Retina (tissue), 1 donor: ENCODE results near the gene ZMIZ1.

Source experiments
- DNase-seq: peaks from one replicate; pipeline ENCODE4 v3.0.0-alpha.2; 2016

Gene ZMIZ1

GRCh38 chr10:79300711-79301110 is 231.9 kb downstream of the ZMIZ1 start:
- DNase-seq = no peak

DNA sequence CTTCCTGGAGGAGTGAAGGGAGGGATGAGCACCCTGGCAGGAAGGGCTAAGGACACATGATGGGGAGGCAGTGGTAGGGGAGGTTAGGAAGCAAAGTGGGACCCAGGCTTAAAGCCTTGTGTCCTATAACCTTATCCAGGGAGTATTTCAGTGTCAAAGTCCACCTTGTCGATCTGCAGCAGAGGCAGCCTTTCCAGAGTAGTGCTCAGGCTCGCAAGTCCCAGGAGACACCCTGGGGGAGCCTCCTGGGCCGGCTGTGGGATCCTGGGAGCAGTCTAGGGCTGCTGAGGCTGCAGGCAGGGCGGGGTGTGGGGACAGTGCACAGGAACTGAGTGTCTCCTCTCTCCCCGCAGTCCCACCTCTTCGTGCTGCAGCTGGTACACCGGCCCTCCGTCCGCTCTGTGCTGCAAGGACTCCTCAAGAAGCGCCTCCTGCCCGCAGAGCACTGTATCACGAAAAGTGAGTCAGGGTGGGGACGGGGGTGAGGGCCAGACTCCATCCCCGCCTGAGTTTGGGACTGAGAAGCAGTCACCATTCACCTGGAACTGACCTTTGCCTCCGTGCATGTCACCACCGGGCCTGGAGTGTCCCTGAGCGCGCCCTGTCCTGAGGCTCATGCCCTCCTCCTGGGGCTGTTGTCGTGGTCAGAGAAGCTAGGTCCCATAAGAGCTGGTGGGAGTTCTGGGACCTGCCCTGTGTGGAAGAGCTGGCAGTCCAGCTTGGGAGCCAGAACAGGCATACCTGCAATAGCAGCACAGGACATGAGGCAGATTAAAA is 233.2 kb downstream of the ZMIZ1 start:
- no peak for DNase-seq

- no peak for DNase-seq
These were observed 235.1 kb downstream of the ZMIZ1 start for GRCh38 chr10:79303631-79304478.

DNA sequence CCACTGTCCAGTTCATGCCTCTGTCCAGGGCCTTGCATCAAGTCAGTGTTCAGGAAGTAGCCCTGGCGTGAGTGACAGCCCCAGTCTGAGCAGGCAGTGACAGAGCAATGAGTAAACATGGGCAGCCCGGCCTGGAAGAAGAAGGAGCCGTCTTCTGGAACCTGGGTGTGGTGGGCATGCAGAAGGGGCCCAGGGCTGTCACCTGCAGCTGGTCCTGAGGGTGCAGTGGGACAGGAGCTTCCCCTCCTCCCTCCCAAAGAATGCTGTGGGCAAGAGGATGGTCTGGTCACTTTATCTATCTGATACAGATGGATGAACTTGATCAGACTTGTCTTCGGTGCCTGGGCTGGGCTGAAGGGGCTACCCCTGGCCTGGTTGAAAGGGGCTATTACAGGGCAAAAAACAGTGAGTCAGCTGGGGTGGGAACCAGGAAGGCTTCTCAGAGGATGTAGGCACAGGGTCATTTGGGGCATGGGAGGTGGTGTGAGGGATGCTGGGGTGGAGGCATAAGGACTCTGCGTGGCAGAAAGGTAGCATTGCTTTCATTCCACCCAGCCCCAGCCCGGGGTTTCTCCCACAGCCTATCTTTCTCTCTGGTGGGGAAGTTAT is 235.8 kb downstream of the ZMIZ1 start:
- no peak for DNase-seq

GRCh38 chr10:79305515-79305914 is 236.7 kb downstream of the ZMIZ1 start:
- DNase-seq = no peak

DNA sequence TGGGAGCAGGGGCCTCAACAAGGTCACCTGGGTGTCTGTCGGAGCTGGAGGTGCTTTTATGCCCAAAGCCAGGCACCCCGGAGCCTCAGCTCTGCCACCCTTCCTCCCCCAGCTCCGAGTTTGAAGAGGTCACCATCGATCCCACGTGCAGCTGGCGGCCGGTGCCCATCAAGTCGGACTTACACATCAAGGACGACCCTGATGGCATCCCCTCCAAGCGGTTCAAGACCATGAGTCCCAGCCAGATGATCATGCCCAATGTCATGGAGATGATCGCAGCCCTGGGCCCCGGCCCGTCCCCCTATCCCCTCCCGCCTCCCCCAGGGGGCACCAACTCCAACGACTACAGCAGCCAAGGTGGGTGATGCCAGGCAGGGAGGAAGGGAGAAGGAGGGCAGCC is 237.2 kb downstream of the ZMIZ1 start:
- no peak for DNase-seq

- DNase-seq = no peak
These were observed 238.0 kb downstream of the ZMIZ1 start for GRCh38 chr10:79306644-79307220.

GRCh38 chr10:79308016-79308415 is 239.2 kb downstream of the ZMIZ1 start:
- DNase-seq = no peak

- no peak for DNase-seq
These were observed 240.4 kb downstream of the ZMIZ1 start for GRCh38 chr10:79308969-79309665.

GRCh38 chr10:79310200-79310865 is 241.6 kb downstream of the ZMIZ1 start:
- DNase-seq = no peak

DNA sequence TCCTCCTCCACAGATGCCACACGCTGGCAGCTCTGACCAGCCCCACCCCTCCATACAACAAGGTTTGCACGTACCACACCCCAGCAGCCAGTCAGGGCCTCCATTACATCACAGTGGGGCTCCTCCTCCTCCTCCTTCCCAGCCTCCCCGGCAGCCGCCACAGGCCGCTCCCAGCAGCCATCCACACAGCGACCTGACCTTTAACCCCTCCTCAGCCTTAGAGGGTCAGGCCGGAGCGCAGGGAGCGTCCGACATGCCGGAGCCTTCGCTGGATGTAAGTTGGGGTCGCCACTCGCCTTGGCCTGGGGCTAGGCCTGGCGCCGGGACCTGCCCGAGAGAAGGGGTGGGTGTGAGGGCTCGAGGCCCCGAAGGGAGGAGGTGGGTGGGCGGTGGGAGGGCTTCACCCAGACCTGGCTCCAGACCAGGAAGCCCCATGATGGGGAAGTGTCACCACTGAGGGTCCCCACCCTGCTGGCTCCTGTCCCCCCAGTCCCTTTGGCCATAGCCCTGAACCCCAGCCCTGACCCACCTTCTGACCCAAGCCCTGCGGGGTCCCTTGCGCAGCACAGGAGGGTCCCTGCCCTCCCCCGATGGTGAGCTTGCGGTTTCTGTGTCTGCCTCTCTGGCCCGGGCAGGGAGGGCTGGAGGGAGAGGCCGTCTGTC is 242.3 kb downstream of the ZMIZ1 start:
- no peak for DNase-seq

DNA sequence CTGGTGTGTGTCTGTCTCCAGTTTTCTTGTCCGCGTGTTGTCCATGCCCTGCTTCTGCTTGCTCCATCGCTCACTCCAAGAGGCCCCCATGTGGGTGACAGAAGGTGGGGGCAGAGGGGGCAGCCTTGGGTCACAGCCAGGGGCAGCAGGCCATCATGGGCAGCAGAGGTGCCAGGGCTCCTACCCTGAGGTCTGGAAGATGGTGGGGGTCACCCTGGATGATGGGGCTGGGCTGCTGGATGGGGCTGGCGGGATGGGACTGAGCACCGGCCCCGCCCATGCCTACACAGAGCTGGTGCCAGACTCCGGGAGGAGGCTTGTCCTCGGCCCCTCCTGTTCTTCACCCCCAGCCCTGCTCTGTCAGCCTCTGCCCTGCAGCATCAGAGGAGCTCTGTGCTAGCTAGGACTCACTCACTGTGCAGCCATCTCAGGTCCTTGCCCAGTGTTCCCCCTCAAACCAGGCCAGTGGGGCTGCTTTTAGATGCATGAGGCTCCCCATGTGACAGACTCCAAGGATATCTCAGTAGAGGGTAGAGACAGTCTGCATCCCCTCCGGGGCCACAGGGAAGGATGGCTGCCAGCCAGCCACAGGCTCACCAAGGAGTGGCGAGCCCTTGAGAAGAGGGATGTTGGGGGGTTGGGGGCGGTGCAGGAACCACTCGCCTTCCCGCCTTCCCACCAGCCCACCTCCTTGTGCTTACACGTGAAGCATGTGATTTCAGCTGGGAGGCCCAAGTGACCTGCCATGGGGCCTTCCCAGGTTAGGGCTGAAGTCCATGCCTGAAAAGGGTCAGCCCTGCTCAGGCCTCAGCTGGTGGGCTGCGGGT is 243.0 kb downstream of the ZMIZ1 start:
- DNase-seq = no peak

- DNase-seq = no peak
These were observed 243.9 kb downstream of the ZMIZ1 start for GRCh38 chr10:79312601-79313187.

DNA sequence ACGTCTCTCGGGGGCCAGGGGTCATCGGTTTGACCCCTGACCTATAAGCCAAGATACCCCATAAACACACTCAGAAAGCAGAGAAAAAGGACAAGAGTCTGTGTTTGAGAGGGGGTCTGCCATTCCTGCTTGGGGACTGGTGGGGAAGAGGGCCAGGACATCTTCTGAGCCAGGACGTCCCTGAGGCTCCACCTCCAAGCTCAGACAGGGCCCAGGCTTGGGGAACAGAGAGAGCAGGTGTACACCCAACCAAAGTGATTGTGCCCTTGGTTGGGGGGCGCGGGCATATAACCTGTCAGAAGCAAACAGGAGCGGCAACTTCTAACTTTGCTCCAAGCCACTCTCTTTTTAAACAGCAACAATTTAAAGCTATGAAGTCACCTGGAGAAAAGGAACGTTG is 244.6 kb downstream of the ZMIZ1 start:
- no peak for DNase-seq

- DNase-seq = no peak
These were observed 245.2 kb downstream of the ZMIZ1 start for GRCh38 chr10:79313911-79314439.

DNA sequence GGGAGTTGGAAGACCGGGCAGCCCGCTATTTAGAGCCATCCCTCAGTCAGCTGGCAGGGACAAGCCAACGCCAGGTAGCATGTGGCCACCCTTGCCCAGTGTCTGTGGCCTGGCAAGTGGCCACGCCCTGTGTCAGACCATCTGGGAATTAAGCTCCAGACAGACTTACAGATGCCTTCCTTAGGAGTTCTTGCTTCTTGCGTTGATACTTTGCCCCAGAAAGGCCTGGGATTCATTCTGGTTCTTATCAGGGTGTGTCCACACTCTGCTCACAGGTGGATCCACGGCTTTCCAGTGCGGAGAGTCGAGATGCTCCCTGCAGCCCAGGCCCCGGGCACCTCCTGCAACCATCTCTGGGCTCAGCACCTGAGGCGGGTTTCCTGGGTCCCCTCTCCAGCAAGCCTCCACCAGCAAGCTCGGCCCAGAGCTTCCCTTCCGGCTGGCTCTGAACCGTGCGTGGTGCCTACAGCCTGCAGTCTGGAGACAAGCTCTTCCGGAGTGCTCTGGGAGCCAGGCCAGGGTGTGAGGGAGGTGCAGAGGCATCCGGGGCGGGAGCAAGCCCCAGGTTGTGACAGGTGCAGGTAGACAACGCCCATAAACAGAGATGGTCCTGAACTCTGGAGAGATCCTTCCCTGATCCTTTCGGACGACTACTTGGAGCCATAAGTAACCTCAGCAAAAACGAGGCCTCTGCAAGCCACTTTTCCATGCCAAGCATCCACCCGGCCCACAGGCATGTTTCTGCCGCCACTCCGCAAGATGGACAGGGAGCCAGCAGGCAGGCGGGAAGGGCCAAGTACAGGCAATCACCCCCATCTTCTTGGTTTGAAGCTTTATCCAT is 246.2 kb downstream of the ZMIZ1 start:
- no peak for DNase-seq

- DNase-seq = no peak
These were observed 246.8 kb downstream of the ZMIZ1 start for GRCh38 chr10:79315602-79315920.

DNA sequence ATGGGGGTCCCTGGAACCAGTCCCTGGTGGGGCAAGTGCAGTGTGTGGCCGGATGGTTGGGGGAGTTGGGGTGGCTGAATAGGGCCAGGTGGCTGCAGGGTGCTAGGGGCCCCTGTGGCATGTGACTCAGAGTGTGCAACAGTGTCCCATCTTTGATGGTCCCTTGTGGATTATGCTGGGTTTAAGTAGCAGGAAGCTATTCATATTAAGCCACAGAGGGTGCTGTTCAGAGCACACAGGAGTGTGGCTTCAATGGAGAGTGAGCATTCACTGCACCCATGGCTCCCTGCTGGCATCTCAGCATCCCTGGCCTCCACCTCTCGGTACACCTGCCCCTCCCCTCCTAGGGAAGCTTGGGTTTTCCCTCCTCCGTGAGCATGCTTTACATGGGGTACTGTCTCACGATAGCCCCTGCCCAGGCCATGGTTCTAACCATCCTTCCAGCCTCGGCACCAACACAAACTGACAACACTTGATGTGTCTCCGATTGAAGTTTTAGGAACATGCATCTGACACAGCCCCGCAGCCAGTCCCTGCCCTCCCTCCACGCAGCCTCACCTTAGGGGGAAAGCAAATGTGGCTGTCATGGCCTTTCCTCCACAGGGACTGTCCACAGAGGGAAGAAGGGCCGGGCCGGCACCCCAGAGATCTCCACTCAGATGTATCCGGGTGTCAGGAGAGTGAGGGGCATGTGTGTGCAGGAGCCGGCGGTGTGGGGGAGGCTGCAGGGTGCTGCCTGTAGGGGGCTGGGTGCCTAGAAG is 248.1 kb downstream of the ZMIZ1 start:
- no peak for DNase-seq
